Body of pancreas (tissue), 4 donors: ENCODE measurements around the gene ZEB2. TPM values are rescaled to one million over a fixed set of nuclear protein-coding genes. Genes with fewer than 3 reads are reported as not detected.

Experiments used
- ATAC-seq: fragments of 150-250 bp; one replicate; pipeline ENCODE4 v1.9.1; 2016
- DNase-seq, 4 donors: peaks; one replicate each; pipeline ENCODE4 v3.0.0-alpha.2; 2019
- H3K27ac ChIP-seq, 4 donors: fragments of 200-600 bp; sonication (generic); 1 replicate in 3 of 4; 2 replicates in 1 of 4; pipeline versions ENCODE4 v1.5.1 to v1.6.1; 2016 to 2019; ENCODE audit warnings: mild to moderate bottlenecking in 1 of 4, mixed read lengths in 1 of 4, moderate library complexity in 1 of 4
- H3K27me3 ChIP-seq, 2 donors: fragments of 200-600 bp; sonication (generic); one replicate each; pipeline ENCODE4 v1.6.0; 2016; ENCODE audit warnings: mild to moderate bottlenecking in 1 of 2
- H3K36me3 ChIP-seq, 2 donors: fragments of 200-600 bp; sonication (generic); replicated peaks in 1 of 2; 2 replicates each; pipeline ENCODE4 v1.5.1; 2016; ENCODE audit warnings: low read depth in 2 of 2; ENCODE audit not compliant: insufficient read depth in 1 of 2
- H3K4me1 ChIP-seq: fragments of 200-600 bp; sonication (generic); one replicate; pipeline ENCODE4 v1.6.0; 2016
- H3K4me3 ChIP-seq, 2 donors: fragments of 200-600 bp; sonication (generic); 1 replicate in 1 of 2; 2 replicates in 1 of 2; pipeline ENCODE4 v1.5.1; 2016 to 2019
- H3K9me3 ChIP-seq, 3 donors: fragments of 200-600 bp; sonication (generic); 1 replicate in 2 of 3; 2 replicates in 1 of 3; pipeline ENCODE4 v1.5.1; 2016
- CTCF ChIP-seq, 7 experiments: fragments of 450-650 bp in 4 of 7; fragments of 200-600 bp in 3 of 7; sonication (generic) in 3 of 7; IDR thresholded peaks; one replicate each; pipeline ENCODE4 v1.5.1; 2016 to 2019; ENCODE audit warnings: antibody characterized with exemption in 7 of 7
- POLR2A ChIP-seq, 3 donors: fragments of 450-650 bp; IDR thresholded peaks; one replicate each; pipeline ENCODE4 v1.6.1; 2016; ENCODE audit warnings: antibody characterized with exemption in 3 of 3, mild to moderate bottlenecking in 2 of 3
- WGBS, 2 donors: methylation state at CpG; one replicate each; pipeline ENCODE4 v1.1.5; 2017; 5-methylcytosine and 5-hydroxymethylcytosine counted together
- intact Hi-C: fragments of 100-400 bp; cut with DNase I; formaldehyde crosslinking; loops from one replicate; pipeline ENCODE4 v1.15.1; 2023
- total RNA-seq, 2 donors: library from RNA; depleted of rRNA; stranded (reverse); fragments of >200 nt; gene quantifications; one replicate each; pipeline ENCODE4 v1.1.0, GENCODE V29; 2016

The ZEB2 gene
- total RNA-seq, 2 donors from 2014 or later: 18.5 to 24.6 TPM

GRCh38 chr2:144545787-144546186, 25.9 kb upstream of the ZEB2 start:
- H3K4me1 ChIP-seq: no peaks in the 10 kb centered on the region

GRCh38 chr2:144544053-144544452, 24.1 kb upstream of the ZEB2 start:
- no peaks in the 10 kb centered on the region for H3K27me3 ChIP-seq
- ATAC-seq (no peak), DNase-seq (no peak)
- no peaks in the 10 kb centered on the region for H3K4me1 ChIP-seq
- no peaks in the 10 kb centered on the region for H3K9me3 ChIP-seq
- WGBS, 2 donors: 65 to 66% methylated on average over 3 of the region's 3 CpGs
- intact Hi-C loops: no loop called here
- no peak overlapping the region for H3K27ac ChIP-seq
- no peaks in the 10 kb centered on the region for H3K36me3 ChIP-seq
- H3K4me3 ChIP-seq: no peak overlapping the region
- TF ChIP-seq CTCF (IDR thresholded peaks at IDR 0.05) (no peak), POLR2A (IDR thresholded peaks at IDR 0.05) (no peak)

More at GRCh38 chr2:144545787-144546186, 25.9 kb upstream of the ZEB2 start:
- no peak overlapping the region for H3K4me3 ChIP-seq
- no peaks in the 10 kb centered on the region for H3K27me3 ChIP-seq
- H3K27ac ChIP-seq: no peak overlapping the region
- ATAC-seq (no peak), DNase-seq (no peak)
- no peaks in the 10 kb centered on the region for H3K9me3 ChIP-seq
- intact Hi-C loops: no loop called here
- no peaks in the 10 kb centered on the region for H3K36me3 ChIP-seq
- TF ChIP-seq CTCF (IDR thresholded peaks at IDR 0.05): no peak
- TF ChIP-seq POLR2A (IDR thresholded peaks at IDR 0.05): no peak
- WGBS, 2 donors: 34 to 47% methylated on average over 2 of the region's 2 CpGs

- no peak for DNase-seq
- intact Hi-C loops: no loop called here
- no peak for ATAC-seq
Measured at GRCh38 chr2:144541396-144541795, 21.5 kb upstream of the ZEB2 start.

GRCh38 chr2:144539289-144539782, 19.4 kb upstream of the ZEB2 start:
- 80 to 88% methylated on average over 4 of the region's 4 CpGs for WGBS, 2 donors
- Histone ChIP-seq H3K4me1 (no peaks in the 10 kb centered on the region), H3K27me3 (no peaks in the 10 kb centered on the region), H3K9me3 (no peaks in the 10 kb centered on the region), H3K36me3 (no peaks in the 10 kb centered on the region), H3K27ac (no peak overlapping the region), H3K4me3 (no peak overlapping the region)
- TF ChIP-seq CTCF (IDR thresholded peaks at IDR 0.05) (no peak), POLR2A (IDR thresholded peaks at IDR 0.05) (no peak)
- intact Hi-C loops: no loop called here
- ATAC-seq (no peak), DNase-seq (no peak)

More at GRCh38 chr2:144541396-144541795, 21.5 kb upstream of the ZEB2 start:
- Histone ChIP-seq H3K27me3 (no peaks in the 10 kb centered on the region), H3K4me1 (no peaks in the 10 kb centered on the region), H3K4me3 (no peak overlapping the region), H3K36me3 (no peaks in the 10 kb centered on the region), H3K9me3 (no peaks in the 10 kb centered on the region), H3K27ac (no peak overlapping the region)
- TF ChIP-seq POLR2A (IDR thresholded peaks at IDR 0.05) (no peak), CTCF (IDR thresholded peaks at IDR 0.05) (no peak)

GRCh38 chr2:144535300-144535699, 15.4 kb upstream of the ZEB2 start:
- Histone ChIP-seq H3K4me3 (no peak overlapping the region), H3K36me3 (no peaks in the 10 kb centered on the region), H3K4me1 (no peaks in the 10 kb centered on the region), H3K9me3 (no peaks in the 10 kb centered on the region), H3K27ac (no peak overlapping the region), H3K27me3 (no peaks in the 10 kb centered on the region)
- ATAC-seq: no peak
- DNase-seq: no peak
- TF ChIP-seq CTCF (IDR thresholded peaks at IDR 0.05): no peak
- no peak for TF ChIP-seq POLR2A (IDR thresholded peaks at IDR 0.05)
- WGBS, 2 donors: 71 to 81% methylated on average over 2 of the region's 2 CpGs
- intact Hi-C loops: no loop called here
